Hindlimb muscle (tissue), 1 donor: ENCODE measurements around the gene TIMMDC1. TPM values are rescaled to one million over a fixed set of nuclear protein-coding genes. Genes with fewer than 3 reads are reported as not detected.
"Not testable (repeated sequence)": the region's sequence is repeated elsewhere in the genome, so short reads cannot be mapped to it uniquely, and the experiment has no call there.

Source experiments
- DNase-seq: peaks from one replicate; pipeline ENCODE4 v3.0.0-alpha.2; 2013
- polyA plus RNA-seq: library from polyadenylated mRNA; unstranded; fragments of 120-200 nt; gene quantifications from one replicate; pipeline ENCODE4 v1.2.1, GENCODE V29; 2013; ENCODE audit not compliant: insufficient read length

TIMMDC1 gene
- polyA plus RNA-seq, 1 donor, result 70.1 TPM

DNA sequence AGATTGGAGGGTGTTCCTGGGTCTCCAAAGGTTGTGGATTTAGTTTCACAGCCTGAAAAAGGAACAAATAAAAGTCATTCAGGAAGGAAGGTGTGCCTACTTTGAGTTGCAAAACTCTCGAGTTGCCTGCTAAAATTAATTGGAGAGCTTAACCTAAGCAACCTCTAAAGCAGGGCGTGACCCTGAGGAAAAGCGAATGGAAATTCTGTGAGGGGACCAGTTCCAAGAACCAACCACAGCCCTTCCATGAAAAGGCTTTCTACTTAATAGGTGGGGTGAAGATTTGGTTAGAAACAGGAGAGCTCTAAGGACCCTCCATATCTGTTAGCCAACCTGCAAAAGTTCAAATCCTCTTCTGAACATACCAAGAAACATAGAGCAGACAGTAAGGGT lies 59.5 kb downstream of the TIMMDC1 start:
- no peak for DNase-seq

- no peak for DNase-seq
Measured at GRCh38 chr3:119558626-119559317, 60.4 kb downstream of the TIMMDC1 start.

- DNase-seq, result no peak
Measured at GRCh38 chr3:119559441-119559963, 61.2 kb downstream of the TIMMDC1 start, which contains the start of gene CD80. TSS of gene CD80 (minus strand) at chr3:119559614. CDS start at chr3:119557728, 1,886 bp downstream.

- DNase-seq, result no peak
Measured at GRCh38 chr3:119560160-119560559, 61.8 kb downstream of the TIMMDC1 start.

GRCh38 chr3:119562307-119562961 lies 64.1 kb downstream of the TIMMDC1 start:
- DNase-seq, result no peak

GRCh38 chr3:119563334-119563733 lies 65.0 kb downstream of the TIMMDC1 start:
- not testable (repeated sequence) for DNase-seq

DNA sequence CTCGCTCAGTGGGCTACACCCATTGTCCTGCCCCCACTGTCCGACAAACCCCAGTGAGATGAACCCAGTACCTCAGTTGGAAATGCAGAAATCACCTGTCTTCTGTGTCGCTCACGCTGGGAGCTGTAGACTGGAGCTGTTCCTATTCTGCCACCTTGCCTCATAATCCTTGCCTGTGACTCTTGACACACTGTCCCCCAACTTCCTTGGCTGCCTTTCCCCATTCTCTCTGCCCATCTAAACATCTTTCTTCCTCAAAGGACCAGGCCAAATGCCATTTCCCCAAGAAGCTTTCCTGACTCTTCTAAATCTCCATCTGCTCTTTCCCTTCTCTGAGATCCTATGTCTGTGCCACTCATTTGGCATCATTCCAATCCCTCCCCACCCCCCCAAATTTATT lies 70.8 kb downstream of the TIMMDC1 start:
- no peak for DNase-seq

- DNase-seq, result no peak
Measured at GRCh38 chr3:119570229-119570628, 71.9 kb downstream of the TIMMDC1 start.

DNA sequence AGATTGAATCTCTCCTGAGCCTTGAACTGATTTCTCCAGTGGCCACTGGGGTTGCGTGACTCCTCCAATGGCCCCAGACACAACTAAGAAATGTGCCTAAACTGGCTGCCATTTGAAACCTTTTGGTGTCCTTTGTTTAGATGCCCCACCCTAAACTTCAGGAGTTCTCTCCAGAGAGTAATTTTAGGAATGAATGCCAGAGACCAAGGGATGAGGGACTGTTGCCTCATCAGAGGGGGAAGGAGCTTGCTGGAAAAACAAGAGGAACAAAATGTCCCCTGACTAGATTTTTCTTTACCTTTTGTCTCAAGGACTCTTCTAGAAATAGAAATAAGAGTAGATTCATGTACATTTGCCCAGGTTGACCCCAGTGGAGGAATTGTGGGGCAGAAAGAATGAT lies 72.9 kb downstream of the TIMMDC1 start:
- DNase-seq, result no peak

DNA sequence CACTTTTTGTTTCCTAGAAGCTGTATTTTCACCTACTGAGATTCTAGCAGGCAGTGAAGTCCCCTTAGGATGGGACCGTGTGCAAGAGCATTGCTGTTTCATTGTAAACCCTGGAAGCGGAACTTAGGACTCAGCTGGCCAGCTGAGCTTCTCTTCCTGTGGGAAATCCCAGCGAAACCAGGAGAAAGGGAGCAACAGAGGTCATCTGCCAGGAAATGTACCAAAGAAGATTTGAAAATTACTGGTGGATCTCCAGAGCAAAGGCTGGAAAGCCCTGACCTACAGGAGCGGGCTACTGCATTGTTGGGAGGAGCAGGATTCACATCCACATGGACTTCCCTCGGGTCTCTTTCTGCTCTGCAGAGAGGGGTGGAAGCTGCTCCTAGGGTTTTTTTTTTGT lies 73.3 kb downstream of the TIMMDC1 start:
- DNase-seq, result no peak

Other genes with a start within 250 kb of the TIMMDC1 start
- 12.0 TPM for gene ARHGAP31, start 204.2 kb upstream of the TIMMDC1 start, polyA plus RNA-seq
- gene TMEM39A, start 34.9 kb upstream of the TIMMDC1 start, polyA plus RNA-seq, result 37.7 TPM
- 9.7 TPM for gene POGLUT1, start 29.6 kb upstream of the TIMMDC1 start, polyA plus RNA-seq
- not detected for gene CD80, start 61.1 kb downstream of the TIMMDC1 start, polyA plus RNA-seq
- gene ADPRH, start 80.9 kb downstream of the TIMMDC1 start, polyA plus RNA-seq, result 10.4 TPM
- gene PLA1A, start 99.3 kb downstream of the TIMMDC1 start, polyA plus RNA-seq, result 0.27 TPM
- gene POPDC2, start 162.0 kb downstream of the TIMMDC1 start, polyA plus RNA-seq, result 23.8 TPM
- gene COX17, start 178.9 kb downstream of the TIMMDC1 start, polyA plus RNA-seq, result 74.6 TPM
- gene CFAP91, start 204.5 kb downstream of the TIMMDC1 start, polyA plus RNA-seq, result 1.1 TPM